Colonic mucosa (tissue), 4 donors: ENCODE measurements around the gene SLC44A2. TPM values are rescaled to one million over a fixed set of nuclear protein-coding genes. Genes with fewer than 3 reads are reported as not detected.

Source experiments
- DNase-seq: peaks from one replicate; pipeline ENCODE4 v3.0.0-alpha.2; 2020
- H3K27ac ChIP-seq: fragments of 200-600 bp; one replicate; pipeline ENCODE4 v1.8.0; 2021
- H3K27me3 ChIP-seq: fragments of 200-600 bp; one replicate; pipeline ENCODE4 v1.8.0; 2021
- H3K36me3 ChIP-seq: fragments of 200-600 bp; one replicate; pipeline ENCODE4 v1.8.0; 2021
- H3K4me1 ChIP-seq: fragments of 200-600 bp; one replicate; pipeline ENCODE4 v1.8.0; 2021; ENCODE audit warnings: mild to moderate bottlenecking
- H3K4me3 ChIP-seq: fragments of 200-600 bp; one replicate; pipeline ENCODE4 v1.8.0; 2021
- H3K9ac ChIP-seq, 2 donors: one replicate each; pipeline ENCODE4 v1.7.0; 2013; ENCODE audit warnings: control low read depth in 2 of 2, low read depth in 2 of 2, low read length in 2 of 2
- H3K9me3 ChIP-seq: fragments of 200-600 bp; one replicate; pipeline ENCODE4 v1.8.0; 2021
- CTCF ChIP-seq: fragments of 200-600 bp; IDR thresholded peaks from one replicate; pipeline ENCODE4 v1.8.0; 2022; ENCODE audit warnings: antibody characterized with exemption, mild to moderate bottlenecking
- intact Hi-C: fragments of 100-400 bp; cut with DNase I; formaldehyde crosslinking; loops from one replicate; pipeline ENCODE4 v1.14.1; 2022
- total RNA-seq, 2 donors: library from RNA; stranded (reverse); fragmentation: NEBNext Ultra II Directional in 1 of 2; extraction: Animal tissue kit (Norgen Biotek cat#: 25700) in 1 of 2; gene quantifications; one replicate each; pipeline ENCODE4 v1.2.1, GENCODE V29; 2021
- donor health status: healthy.
- donor health status: DM: no; HTN: no; CAD: no.
- donor health status: DM: no; HTN: no; CAD: no.

SLC44A2 gene
- total RNA-seq, 2 donors from 2014 or later = 87.1 to 137 TPM

DNA sequence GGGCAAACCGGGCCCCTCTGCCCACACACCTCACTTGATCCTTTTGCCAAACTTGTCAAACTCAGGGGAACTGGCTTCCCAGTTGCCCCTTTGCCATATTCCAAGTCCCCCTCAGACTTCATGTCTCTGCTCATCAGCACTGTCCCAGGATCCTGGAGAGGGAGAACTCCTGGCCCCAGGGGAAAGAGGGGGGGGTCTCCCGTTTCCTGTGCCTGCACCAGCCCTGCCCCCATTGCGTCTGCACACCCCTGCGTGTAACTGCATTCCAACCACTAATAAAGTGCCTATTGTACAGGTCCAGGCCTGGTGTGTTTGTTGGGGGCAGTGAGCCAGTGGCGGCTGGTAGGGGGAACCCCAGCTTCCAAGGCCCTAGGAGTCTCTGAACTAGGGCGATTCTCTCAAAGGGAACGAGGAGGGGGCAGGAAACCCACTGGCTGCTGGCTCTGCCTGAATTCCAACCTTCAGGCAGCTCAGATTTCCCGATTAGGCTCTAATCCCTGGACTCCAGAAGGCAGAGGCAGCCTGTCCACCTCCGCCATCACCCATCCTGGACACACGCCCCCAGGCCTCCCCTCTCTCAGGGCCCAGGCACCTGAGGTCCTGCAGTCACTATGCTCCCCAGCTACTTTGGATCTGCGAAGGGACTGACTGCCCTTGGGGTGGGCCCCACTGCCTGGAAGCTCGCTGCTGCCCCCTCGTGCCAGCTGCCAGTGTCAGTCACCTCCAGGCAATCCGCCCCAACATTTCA, 19.1 kb downstream of the SLC44A2 start:
- TF ChIP-seq CTCF = peak; percentile 80
- no peak overlapping the region for H3K27ac ChIP-seq
- no peak overlapping the region for H3K9ac ChIP-seq
- no peaks in the 10 kb centered on the region for H3K27me3 ChIP-seq
- intact Hi-C loops = loop anchor here (1.0 kb wide), 1 partner anchor 63 kb away; no protein-coding TSS in a partner anchor
- no peaks in the 10 kb centered on the region for H3K9me3 ChIP-seq
- peak; percentile 87 for DNase-seq
- H3K4me1 ChIP-seq = no peaks in the 10 kb centered on the region
- no peaks in the 10 kb centered on the region for H3K36me3 ChIP-seq
- H3K4me3 ChIP-seq = no peak overlapping the region

DNA sequence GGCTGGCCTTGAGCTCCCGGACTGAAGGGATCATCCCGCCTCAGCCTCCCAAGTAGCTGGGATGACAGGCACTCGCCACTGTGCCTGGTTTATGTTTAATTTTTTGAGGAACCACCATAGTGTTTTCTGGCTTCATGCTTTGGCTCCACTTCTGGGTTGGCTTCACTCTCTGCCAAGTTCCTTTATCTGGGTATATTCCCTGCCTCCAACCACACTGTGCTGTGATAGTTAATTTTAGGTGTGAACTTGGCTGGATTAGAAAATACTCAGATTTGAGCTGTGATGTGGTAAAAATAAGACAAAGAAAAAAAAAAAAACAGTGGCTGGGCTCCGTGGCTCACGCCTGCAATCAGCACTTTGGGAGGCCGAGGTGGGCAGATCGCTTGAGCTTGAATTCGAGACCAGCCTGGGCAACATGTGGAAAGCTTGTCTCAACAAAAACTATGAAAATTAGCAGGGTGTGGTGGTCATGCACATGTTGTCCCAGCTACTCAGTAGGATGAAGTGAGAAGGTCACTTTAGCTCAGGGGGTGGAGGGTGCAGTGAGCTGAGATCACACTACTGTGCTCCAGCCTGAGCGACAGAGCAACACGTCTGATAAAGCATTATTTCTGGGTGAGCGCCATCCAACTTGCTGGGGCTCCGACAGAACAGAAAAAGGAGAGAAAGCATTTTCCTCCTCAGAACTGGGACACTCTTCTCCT, 21.3 kb downstream of the SLC44A2 start:
- no peak for TF ChIP-seq CTCF
- Histone ChIP-seq H3K9me3 (no peaks in the 10 kb centered on the region), H3K27ac (no peak overlapping the region), H3K36me3 (no peaks in the 10 kb centered on the region), H3K4me1 (no peaks in the 10 kb centered on the region), H3K27me3 (no peaks in the 10 kb centered on the region), H3K4me3 (no peak overlapping the region), H3K9ac (no peak overlapping the region)
- intact Hi-C loops = no loop called here
- DNase-seq = no peak

- H3K9me3 ChIP-seq = no peaks in the 10 kb centered on the region
- H3K27ac ChIP-seq = no peak overlapping the region
- DNase-seq = no peak
- H3K9ac ChIP-seq = no peak overlapping the region
- no peaks in the 10 kb centered on the region for H3K36me3 ChIP-seq
- no peak for TF ChIP-seq CTCF
- H3K4me1 ChIP-seq = no peaks in the 10 kb centered on the region
- no peak overlapping the region for H3K4me3 ChIP-seq
- intact Hi-C loops = no loop called here
- no peaks in the 10 kb centered on the region for H3K27me3 ChIP-seq
Measured at GRCh38 chr19:10648360-10648759, 23.0 kb downstream of the SLC44A2 start.

DNA sequence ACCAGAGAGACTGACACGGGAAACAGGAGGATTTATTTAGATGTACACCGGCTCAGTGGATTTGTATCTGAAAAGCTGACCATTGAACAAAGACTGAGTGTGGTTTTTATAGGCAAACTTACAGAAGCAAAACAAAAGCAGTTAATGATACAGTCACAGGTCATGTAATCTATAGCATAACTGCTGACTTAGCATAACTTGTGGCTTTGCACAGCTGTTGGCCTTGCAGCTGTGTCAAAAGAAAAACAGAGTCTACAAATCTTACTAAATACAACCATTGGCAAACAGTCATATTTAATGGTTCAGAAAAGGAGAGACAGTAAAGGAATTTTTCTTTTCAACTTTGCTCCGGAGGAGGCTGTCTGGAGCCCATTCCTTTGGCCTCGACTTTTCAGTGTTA, 26.5 kb downstream of the SLC44A2 start:
- H3K4me3 ChIP-seq = no peak overlapping the region
- DNase-seq = no peak
- TF ChIP-seq CTCF = no peak
- no peak overlapping the region for H3K27ac ChIP-seq
- H3K27me3 ChIP-seq = no peaks in the 10 kb centered on the region
- no peaks in the 10 kb centered on the region for H3K36me3 ChIP-seq
- no peak overlapping the region for H3K9ac ChIP-seq
- intact Hi-C loops = no loop called here
- peaks cover 9% of the 10 kb centered on the region for H3K4me1 ChIP-seq
- H3K9me3 ChIP-seq = no peaks in the 10 kb centered on the region

GRCh38 chr19:10653482-10653731, 28.1 kb downstream of the SLC44A2 start:
- H3K9me3 ChIP-seq = no peaks in the 10 kb centered on the region
- H3K27me3 ChIP-seq = no peaks in the 10 kb centered on the region
- H3K4me1 ChIP-seq = peaks cover 9% of the 10 kb centered on the region
- peak overlapping the region; percentile 98 for H3K4me3 ChIP-seq
- H3K36me3 ChIP-seq = no peaks in the 10 kb centered on the region
- TF ChIP-seq CTCF = no peak
- H3K27ac ChIP-seq = peak overlapping the region; percentile 95
- H3K9ac ChIP-seq = peak overlapping the region; percentile 97 to 99
- intact Hi-C loops = no loop called here
- DNase-seq = no peak
